H9 (cell line): ENCODE measurements around the gene MRPL37. TPM values are rescaled to one million over a fixed set of nuclear protein-coding genes. Genes with fewer than 3 reads are reported as not detected.

Source experiments
- DNase-seq: peaks from one replicate; pipeline ENCODE4 v3.0.0-alpha.2; 2017
- H2AFZ ChIP-seq: one replicate; pipeline ENCODE4 v1.6.1; 2013; ENCODE audit warnings: mild to moderate bottlenecking, low read length, control low read depth, moderate library complexity
- H2AK5ac ChIP-seq: 2 replicates; pipeline ENCODE4 v1.6.1; 2013; ENCODE audit warnings: low read length, control low read depth, mixed read lengths; ENCODE audit not compliant: insufficient read length
- H2BK120ac ChIP-seq: one replicate; pipeline ENCODE4 v1.6.1; 2013; ENCODE audit warnings: low read depth, mild to moderate bottlenecking, low read length, control low read depth, inconsistent platforms; ENCODE audit not compliant: poor library complexity, severe bottlenecking
- H2BK12ac ChIP-seq: 2 replicates; pipeline ENCODE4 v1.6.1; 2013; ENCODE audit warnings: low read length, control low read depth, mixed read lengths, low read depth; ENCODE audit not compliant: insufficient read length
- H2BK15ac ChIP-seq: 2 replicates; pipeline ENCODE4 v1.6.1; 2013; ENCODE audit warnings: low read depth, low read length, control low read depth
- H2BK20ac ChIP-seq: one replicate; pipeline ENCODE4 v1.6.1; 2013; ENCODE audit warnings: low read depth, mild to moderate bottlenecking, low read length, control low read depth, inconsistent platforms; ENCODE audit not compliant: poor library complexity, severe bottlenecking
- H2BK5ac ChIP-seq: 2 replicates; pipeline ENCODE4 v1.6.1; 2013; ENCODE audit warnings: low read length, control low read depth, mixed read lengths; ENCODE audit not compliant: insufficient read length
- H3K14ac ChIP-seq: 2 replicates; pipeline ENCODE4 v1.6.1; 2013; ENCODE audit warnings: low read length, control low read depth; ENCODE audit not compliant: insufficient read depth
- H3K18ac ChIP-seq: 2 replicates; pipeline ENCODE4 v1.6.1; 2013; ENCODE audit warnings: low read depth, mild to moderate bottlenecking, mixed read lengths, low read length, control low read depth; ENCODE audit not compliant: insufficient read length
- H3K23ac ChIP-seq: 2 replicates; pipeline ENCODE4 v1.6.1; 2013; ENCODE audit warnings: low read length, control low read depth, mixed read lengths, low read depth; ENCODE audit not compliant: insufficient read length
- H3K23me2 ChIP-seq: 2 replicates; pipeline ENCODE4 v1.6.1; 2013; ENCODE audit warnings: low read depth, mild to moderate bottlenecking, mixed read lengths, low read length, control low read depth; ENCODE audit not compliant: insufficient read length, poor library complexity, severe bottlenecking
- H3K27ac ChIP-seq: 2 replicates; pipeline ENCODE4 v1.5.1; 2013; ENCODE audit warnings: low read length, control low read depth, mixed read lengths, low read depth; ENCODE audit not compliant: insufficient read length
- H3K27me3 ChIP-seq: 2 replicates; pipeline ENCODE4 v1.6.1; 2013; ENCODE audit warnings: low read length, control low read depth, inconsistent platforms; ENCODE audit not compliant: insufficient read depth
- H3K4ac ChIP-seq: 2 replicates; pipeline ENCODE4 v1.6.1; 2013; ENCODE audit warnings: low read depth, mild to moderate bottlenecking, control low read depth, inconsistent platforms, low read length, moderate library complexity
- H3K4me1 ChIP-seq: 2 replicates; pipeline ENCODE4 v1.6.1; 2013; ENCODE audit warnings: low read length, control low read depth, inconsistent platforms; ENCODE audit not compliant: insufficient read depth
- H3K4me2 ChIP-seq: 2 replicates; pipeline ENCODE4 v1.6.1; 2013; ENCODE audit warnings: low read length, control low read depth, mixed read lengths; ENCODE audit not compliant: insufficient read length, insufficient read depth
- H3K56ac ChIP-seq: 2 replicates; pipeline ENCODE4 v1.6.1; 2013; ENCODE audit warnings: low read depth, mild to moderate bottlenecking, mixed read lengths, low read length, control low read depth; ENCODE audit not compliant: insufficient read length
- H3K79me1 ChIP-seq: 2 replicates; pipeline ENCODE4 v1.6.1; 2013; ENCODE audit warnings: low read depth, mild to moderate bottlenecking, moderate library complexity, low read length, control low read depth, inconsistent platforms; ENCODE audit not compliant: insufficient read depth, poor library complexity, severe bottlenecking
- H3K79me2 ChIP-seq: 2 replicates; pipeline ENCODE4 v1.6.1; 2013; ENCODE audit warnings: low read length, control low read depth, inconsistent platforms; ENCODE audit not compliant: insufficient read depth
- H3K9ac ChIP-seq: 2 replicates; pipeline ENCODE4 v1.6.1; 2013; ENCODE audit warnings: low read length, control low read depth, mixed read lengths; ENCODE audit not compliant: insufficient read length; ENCODE audit errors: extremely low read depth
- H3K9me3 ChIP-seq: one replicate; pipeline ENCODE4 v1.6.1; 2013; ENCODE audit warnings: low read depth, low read length, inconsistent platforms; ENCODE audit not compliant: control insufficient read depth
- H3T11ph ChIP-seq: one replicate; pipeline ENCODE4 v1.6.1; 2013; ENCODE audit warnings: mild to moderate bottlenecking, low read length, control low read depth, inconsistent platforms
- H4K20me1 ChIP-seq: one replicate; pipeline ENCODE4 v1.6.1; 2013; ENCODE audit not compliant: control insufficient read depth, insufficient read length, insufficient read depth
- H4K5ac ChIP-seq: 2 replicates; pipeline ENCODE4 v1.6.1; 2013; ENCODE audit warnings: low read depth, mild to moderate bottlenecking, mixed read lengths, low read length, control low read depth; ENCODE audit not compliant: insufficient read length
- H4K8ac ChIP-seq: replicated peaks from 2 replicates; pipeline ENCODE4 v1.6.1; 2013; ENCODE audit warnings: low read length, control low read depth, mixed read lengths, low read depth; ENCODE audit not compliant: insufficient read length
- H4K91ac ChIP-seq: 2 replicates; pipeline ENCODE4 v1.6.1; 2013; ENCODE audit warnings: low read depth, mild to moderate bottlenecking, moderate library complexity, mixed read lengths, low read length, control low read depth; ENCODE audit not compliant: insufficient read length
- H3K27ac Mint-ChIP-seq, 3 experiments: 2 replicates in 2 of 3; 3 replicates in 1 of 3; pipeline ENCODE4 v1.8.0; 2020 to 2021; ENCODE audit warnings: mixed read lengths in 3 of 3, mild to moderate bottlenecking in 1 of 3, moderate library complexity in 1 of 3
- H3K27me3 Mint-ChIP-seq: 2 replicates; pipeline ENCODE4 v1.8.0; 2021; ENCODE audit warnings: low read depth, mild to moderate bottlenecking, moderate library complexity, mixed read lengths
- H3K36me3 Mint-ChIP-seq, 3 experiments: 2 replicates in 2 of 3; 3 replicates in 1 of 3; pipeline ENCODE4 v1.8.0; 2020 to 2021; ENCODE audit warnings: low read depth in 3 of 3, mixed read lengths in 3 of 3; ENCODE audit not compliant: insufficient read depth in 1 of 3
- H3K4me1 Mint-ChIP-seq, 2 experiments: 2 replicates each; pipeline ENCODE4 v1.8.0; 2020; ENCODE audit warnings: mixed read lengths in 2 of 2
- H3K4me3 Mint-ChIP-seq, 2 experiments: 2 replicates in 1 of 2; 3 replicates in 1 of 2; pipeline ENCODE4 v1.8.0; 2020 to 2021; ENCODE audit warnings: mild to moderate bottlenecking in 2 of 2, mixed read lengths in 2 of 2, moderate library complexity in 1 of 2
- H3K9me3 Mint-ChIP-seq, 2 experiments: 2 replicates in 1 of 2; 3 replicates in 1 of 2; pipeline ENCODE4 v1.8.0; 2020; ENCODE audit warnings: mild to moderate bottlenecking in 2 of 2, mixed read lengths in 2 of 2, moderate library complexity in 1 of 2
- WGBS: extraction: QIAGEN DNeasy Blood & Tissue Kit; methylation state at CpG from one replicate; pipeline ENCODE4 v1.1.7; 2013; ENCODE audit warnings: missing lambda C conversion rate, low lambda C conversion rate, mixed read lengths; ENCODE audit not compliant: insufficient read length; ENCODE audit errors: extremely low coverage; 5-methylcytosine and 5-hydroxymethylcytosine counted together
- total RNA-seq: library from RNA; stranded (reverse); gene quantifications from 2 replicates; pipeline ENCODE4 v1.2.1, GENCODE V29; 2021
- TF ChIP-seq, protein P1 (sequence below): fragments of 200-600 bp; sonication (generic); conservative IDR thresholded peaks from 3 replicates; pipeline ENCODE4 v1.8.0; 2021; ENCODE audit warnings: antibody characterized with exemption, mild to moderate bottlenecking

Gene MRPL37
- total RNA-seq, 1 experiment from 2014 or later: 123 TPM

DNA sequence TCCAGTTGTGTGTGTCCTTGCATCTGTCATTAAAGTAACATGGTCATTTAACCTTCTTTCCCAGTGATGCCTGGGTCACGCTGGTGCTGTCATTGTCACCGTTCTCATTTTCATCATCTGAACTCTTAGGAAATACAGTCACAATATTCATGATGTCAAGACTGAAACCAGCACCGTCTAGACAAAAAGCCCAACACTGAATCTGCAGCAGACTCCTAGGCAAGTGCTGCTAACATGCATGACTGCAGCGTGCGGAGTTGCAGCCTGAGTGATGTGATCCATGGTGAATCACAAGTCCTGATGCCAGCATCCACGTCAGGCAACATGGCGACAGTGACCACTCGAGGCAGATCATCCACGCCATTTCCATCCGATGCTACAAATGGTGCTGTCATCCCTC lies 37.6 kb downstream of the MRPL37 start:
- Histone ChIP-seq H2BK5ac (no peak overlapping the region), H2BK20ac (no peak overlapping the region), H3K23ac (no peak overlapping the region), H4K91ac (no peak overlapping the region), H4K8ac (no peak overlapping the region), H4K5ac (no peak overlapping the region), H3T11ph (no peak overlapping the region), H2AK5ac (no peak overlapping the region), H3K27me3 (no peaks in the 10 kb centered on the region), H2AFZ (no peak overlapping the region), H3K79me2 (no peaks in the 10 kb centered on the region), H2BK15ac (no peak overlapping the region), H4K20me1 (no peaks in the 10 kb centered on the region), H3K14ac (no peak overlapping the region), H3K9me3 (no peaks in the 10 kb centered on the region), H3K23me2 (no peaks in the 10 kb centered on the region), H3K9ac (no peak overlapping the region), H2BK120ac (no peak overlapping the region), H3K4ac (no peak overlapping the region), H3K4me1 (no peaks in the 10 kb centered on the region), H3K79me1 (no peaks in the 10 kb centered on the region), H3K27ac (no peak overlapping the region), H3K18ac (no peak overlapping the region), H3K4me2 (no peak overlapping the region), H2BK12ac (no peak overlapping the region), H3K56ac (no peak overlapping the region)
- Mint-ChIP-seq H3K36me3 (peaks cover 36 to 71% (median 54%) of the 10 kb centered on the region in 3 experiments), H3K27me3 (no peaks in the 10 kb centered on the region; the same call in 1 of the 2 replicates), H3K27ac (peak overlapping the region in 1 of 3 experiments; percentile 37; a peak in 1 of 7 replicates), H3K4me1 (no peaks in the 10 kb centered on the region), H3K9me3 (peaks cover 5 to 6% of the 10 kb centered on the region in 2 experiments; a peak in 4 of 5 replicates), H3K4me3 (no peak overlapping the region)
- no CpG with 5 or more reads among the region's 10 CpGs for WGBS
- TF ChIP-seq, protein P1, sequence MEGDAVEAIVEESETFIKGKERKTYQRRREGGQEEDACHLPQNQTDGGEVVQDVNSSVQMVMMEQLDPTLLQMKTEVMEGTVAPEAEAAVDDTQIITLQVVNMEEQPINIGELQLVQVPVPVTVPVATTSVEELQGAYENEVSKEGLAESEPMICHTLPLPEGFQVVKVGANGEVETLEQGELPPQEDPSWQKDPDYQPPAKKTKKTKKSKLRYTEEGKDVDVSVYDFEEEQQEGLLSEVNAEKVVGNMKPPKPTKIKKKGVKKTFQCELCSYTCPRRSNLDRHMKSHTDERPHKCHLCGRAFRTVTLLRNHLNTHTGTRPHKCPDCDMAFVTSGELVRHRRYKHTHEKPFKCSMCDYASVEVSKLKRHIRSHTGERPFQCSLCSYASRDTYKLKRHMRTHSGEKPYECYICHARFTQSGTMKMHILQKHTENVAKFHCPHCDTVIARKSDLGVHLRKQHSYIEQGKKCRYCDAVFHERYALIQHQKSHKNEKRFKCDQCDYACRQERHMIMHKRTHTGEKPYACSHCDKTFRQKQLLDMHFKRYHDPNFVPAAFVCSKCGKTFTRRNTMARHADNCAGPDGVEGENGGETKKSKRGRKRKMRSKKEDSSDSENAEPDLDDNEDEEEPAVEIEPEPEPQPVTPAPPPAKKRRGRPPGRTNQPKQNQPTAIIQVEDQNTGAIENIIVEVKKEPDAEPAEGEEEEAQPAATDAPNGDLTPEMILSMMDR: no peak
- DNase-seq: no peak
